Epithelial cell of esophagus (primary cell): Measurements from ENCODE around the gene KRTAP1-1.
A peak's percentile ranks its signal among the peaks of the same experiment; 100 is the strongest.
"Not testable (repeated sequence)": the region's sequence is repeated elsewhere in the genome, so short reads cannot be mapped to it uniquely, and the experiment has no call there.

Experiments
- DNase-seq: peaks from one replicate; pipeline ENCODE4 v3.0.0; 2010; ENCODE audit warnings: low read depth
- H3K4me3 ChIP-seq: 2 replicates; pipeline ENCODE4 v1.5.1; 2011; ENCODE audit warnings: mild to moderate bottlenecking, low read length, control low read depth
- CTCF ChIP-seq: IDR thresholded peaks from 2 replicates; pipeline ENCODE4 v1.5.1; 2011; ENCODE audit warnings: low read depth, mild to moderate bottlenecking, low read length, control low read depth, inconsistent platforms; ENCODE audit not compliant: insufficient read depth; ENCODE audit errors: missing control alignments

Gene KRTAP1-1

GRCh38 chr17:41049110-41049509, 7.9 kb upstream of the KRTAP1-1 start:
- DNase-seq: peak; percentile 36
- no peak for TF ChIP-seq CTCF
- H3K4me3 ChIP-seq: no peak overlapping the region

GRCh38 chr17:41048441-41048840, 7.2 kb upstream of the KRTAP1-1 start:
- TF ChIP-seq CTCF: no peak
- H3K4me3 ChIP-seq: no peak overlapping the region
- peak; percentile 53 for DNase-seq

GRCh38 chr17:41046735-41047465, 5.7 kb upstream of the KRTAP1-1 start, which contains the start of gene KRTAP2-1:
KRTAP2-1 (minus strand) TSS chr17:41047316; CDS start chr17:41047267, 49 bp downstream.
- H3K4me3 ChIP-seq: not testable (repeated sequence)

GRCh38 chr17:41042953-41043352, 1.7 kb upstream of the KRTAP1-1 start:
- TF ChIP-seq CTCF: no peak
- H3K4me3 ChIP-seq: no peak overlapping the region
- no peak for DNase-seq

More at GRCh38 chr17:41046735-41047465, 5.7 kb upstream of the KRTAP1-1 start, which contains the start of gene KRTAP2-1:
- DNase-seq: not testable (repeated sequence)

GRCh38 chr17:41037853-41038350, 3.3 kb downstream of the KRTAP1-1 start:
- TF ChIP-seq CTCF: no peak
- H3K4me3 ChIP-seq: no peak overlapping the region
- no peak for DNase-seq

GRCh38 chr17:41034346-41034935, 6.8 kb downstream of the KRTAP1-1 start, which contains the start of gene KRTAP1-3:
KRTAP1-3 (minus strand) TSS chr17:41034874; CDS start chr17:41034821, 53 bp downstream.
- not testable (repeated sequence) for DNase-seq, H3K4me3 ChIP-seq

GRCh38 chr17:41029633-41030245, 11.5 kb downstream of the KRTAP1-1 start, which contains the start of gene KRTAP1-4:
KRTAP1-4 (minus strand) TSS chr17:41030195; CDS start chr17:41030078, 117 bp downstream.
- DNase-seq: no peak
- TF ChIP-seq CTCF: no peak
- H3K4me3 ChIP-seq: no peak within 1 kb of the TSS
